ENCODE measurements around the gene LAMA5. TPM values are rescaled to one million over a fixed set of nuclear protein-coding genes. Genes with fewer than 3 reads are reported as not detected.

Gene LAMA5
- polyA plus RNA-seq, 2 of the 4 experiments (the other 2 are of a cell fraction), result 20.4 to 196 TPM

- TF ChIP-seq MAZ (IDR thresholded peaks at IDR 0.05; ENCODE audit: borderline replicate concordance, low read depth, low read length) (no peak), JUNB (IDR thresholded peaks at IDR 0.05) (no peak), ZC3H11A (IDR thresholded peaks at IDR 0.05) (no peak), KDM1A (IDR thresholded peaks at IDR 0.05; ENCODE audit: low read depth) (no peak), MAFK (IDR thresholded peaks at IDR 0.05; ENCODE audit: partially characterized antibody) (no peak), HDAC2 (IDR thresholded peaks at IDR 0.05) (no peak)
- TF ChIP-seq, protein P1, sequence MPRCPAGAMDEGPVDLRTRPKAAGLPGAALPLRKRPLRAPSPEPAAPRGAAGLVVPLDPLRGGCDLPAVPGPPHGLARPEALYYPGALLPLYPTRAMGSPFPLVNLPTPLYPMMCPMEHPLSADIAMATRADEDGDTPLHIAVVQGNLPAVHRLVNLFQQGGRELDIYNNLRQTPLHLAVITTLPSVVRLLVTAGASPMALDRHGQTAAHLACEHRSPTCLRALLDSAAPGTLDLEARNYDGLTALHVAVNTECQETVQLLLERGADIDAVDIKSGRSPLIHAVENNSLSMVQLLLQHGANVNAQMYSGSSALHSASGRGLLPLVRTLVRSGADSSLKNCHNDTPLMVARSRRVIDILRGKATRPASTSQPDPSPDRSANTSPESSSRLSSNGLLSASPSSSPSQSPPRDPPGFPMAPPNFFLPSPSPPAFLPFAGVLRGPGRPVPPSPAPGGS (IDR thresholded peaks at IDR 0.05), result no peak
These were observed 39.2 kb downstream of the LAMA5 start (continued) for GRCh38 chr20:62327726-62328495.

GRCh38 chr20:62326959-62327725 lies 40.0 kb downstream of the LAMA5 start:
- H3K4me1 ChIP-seq, result peaks cover 1% of the 10 kb centered on the region; the same call in 2 of the 3 replicates
- H3K27ac ChIP-seq, result no peak overlapping the region
- POLR2A ChIA-PET, result no interaction called here
- H3K4me2 ChIP-seq, result no peak overlapping the region
- no peaks in the 10 kb centered on the region for H3K9me3 ChIP-seq
- WGBS (ENCODE audit: missing lambda C conversion rate), result 90% methylated on average over 19 of the region's 30 CpGs
- no peak overlapping the region for H3K4me3 ChIP-seq
- FAIRE-seq (no peak), ATAC-seq (no peak), DNase-seq (ENCODE audit: low read depth in 1 of 2, low spot score in 1 of 2) (no peak)
- TF ChIP-seq USF2 (IDR thresholded peaks at IDR 0.05) (no peak), TFCP2L1 (CRISPR knock-in tag; IDR thresholded peaks at IDR 0.05) (no peak), MAX (IDR thresholded peaks at IDR 0.05) (no peak), RFX5 (IDR thresholded peaks at IDR 0.05) (no peak), KDM1A (IDR thresholded peaks at IDR 0.05; ENCODE audit: low read depth) (no peak), MAFK (IDR thresholded peaks at IDR 0.05; ENCODE audit: partially characterized antibody) (no peak), RARB (CRISPR knock-in tag; IDR thresholded peaks at IDR 0.05) (no peak), MAZ (IDR thresholded peaks at IDR 0.05; ENCODE audit: borderline replicate concordance, low read depth, low read length) (no peak), HES2 (IDR thresholded peaks at IDR 0.05) (no peak), KDM5A (IDR thresholded peaks at IDR 0.05) (no peak)
- TF ChIP-seq, protein P2, sequence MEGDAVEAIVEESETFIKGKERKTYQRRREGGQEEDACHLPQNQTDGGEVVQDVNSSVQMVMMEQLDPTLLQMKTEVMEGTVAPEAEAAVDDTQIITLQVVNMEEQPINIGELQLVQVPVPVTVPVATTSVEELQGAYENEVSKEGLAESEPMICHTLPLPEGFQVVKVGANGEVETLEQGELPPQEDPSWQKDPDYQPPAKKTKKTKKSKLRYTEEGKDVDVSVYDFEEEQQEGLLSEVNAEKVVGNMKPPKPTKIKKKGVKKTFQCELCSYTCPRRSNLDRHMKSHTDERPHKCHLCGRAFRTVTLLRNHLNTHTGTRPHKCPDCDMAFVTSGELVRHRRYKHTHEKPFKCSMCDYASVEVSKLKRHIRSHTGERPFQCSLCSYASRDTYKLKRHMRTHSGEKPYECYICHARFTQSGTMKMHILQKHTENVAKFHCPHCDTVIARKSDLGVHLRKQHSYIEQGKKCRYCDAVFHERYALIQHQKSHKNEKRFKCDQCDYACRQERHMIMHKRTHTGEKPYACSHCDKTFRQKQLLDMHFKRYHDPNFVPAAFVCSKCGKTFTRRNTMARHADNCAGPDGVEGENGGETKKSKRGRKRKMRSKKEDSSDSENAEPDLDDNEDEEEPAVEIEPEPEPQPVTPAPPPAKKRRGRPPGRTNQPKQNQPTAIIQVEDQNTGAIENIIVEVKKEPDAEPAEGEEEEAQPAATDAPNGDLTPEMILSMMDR (IDR thresholded peaks at IDR 0.05), result no peak
- TF ChIP-seq, protein P1 (IDR thresholded peaks at IDR 0.05), result no peak
- TF ChIP-seq, protein P3, sequence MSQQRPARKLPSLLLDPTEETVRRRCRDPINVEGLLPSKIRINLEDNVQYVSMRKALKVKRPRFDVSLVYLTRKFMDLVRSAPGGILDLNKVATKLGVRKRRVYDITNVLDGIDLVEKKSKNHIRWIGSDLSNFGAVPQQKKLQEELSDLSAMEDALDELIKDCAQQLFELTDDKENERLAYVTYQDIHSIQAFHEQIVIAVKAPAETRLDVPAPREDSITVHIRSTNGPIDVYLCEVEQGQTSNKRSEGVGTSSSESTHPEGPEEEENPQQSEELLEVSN (IDR thresholded peaks at IDR 0.05; ENCODE audit: borderline replicate concordance, low read depth), result no peak
- CTCF ChIA-PET, result interaction anchor here (0.6 to 3.9 kb wide), 10 partner anchors 12 to 224 kb away, joined by 3 to 23 read pairs (median 4); no protein-coding TSS in a partner anchor

Data from A549 (cell line).